ENCODE measurements around the gene PHACTR3. TPM values are rescaled to one million over a fixed set of nuclear protein-coding genes. Genes with fewer than 3 reads are reported as not detected.

Gene PHACTR3
- total RNA-seq, 4 donors from 2014 or later: 0.54 to 0.81 (median 0.59) TPM; not detected in 1

GRCh38 chr20:59804871-59805665, 200.7 kb downstream of the PHACTR3 start:
- Histone ChIP-seq H3K27ac (no peak overlapping the region), H3K27me3 (peaks cover 16% of the 10 kb centered on the region), H3K36me3 (no peaks in the 10 kb centered on the region), H3K9me3 (peaks cover 0 to 12% (median 0%) of the 10 kb centered on the region in 3 donors), H3K4me3 (no peak overlapping the region), H3K4me1 (no peaks in the 10 kb centered on the region)
- no peak for ATAC-seq
- 61 to 62% methylated on average over 3 to 8 of the region's 9 CpGs for WGBS, 2 donors (ENCODE audit: low coverage in 1 of 2)
- TF ChIP-seq EP300 (IDR thresholded peaks at IDR 0.05) (no peak), POLR2AphosphoS5 (IDR thresholded peaks at IDR 0.05) (no peak), POLR2A (IDR thresholded peaks at IDR 0.05) (no peak)
- TF ChIP-seq, protein P1, sequence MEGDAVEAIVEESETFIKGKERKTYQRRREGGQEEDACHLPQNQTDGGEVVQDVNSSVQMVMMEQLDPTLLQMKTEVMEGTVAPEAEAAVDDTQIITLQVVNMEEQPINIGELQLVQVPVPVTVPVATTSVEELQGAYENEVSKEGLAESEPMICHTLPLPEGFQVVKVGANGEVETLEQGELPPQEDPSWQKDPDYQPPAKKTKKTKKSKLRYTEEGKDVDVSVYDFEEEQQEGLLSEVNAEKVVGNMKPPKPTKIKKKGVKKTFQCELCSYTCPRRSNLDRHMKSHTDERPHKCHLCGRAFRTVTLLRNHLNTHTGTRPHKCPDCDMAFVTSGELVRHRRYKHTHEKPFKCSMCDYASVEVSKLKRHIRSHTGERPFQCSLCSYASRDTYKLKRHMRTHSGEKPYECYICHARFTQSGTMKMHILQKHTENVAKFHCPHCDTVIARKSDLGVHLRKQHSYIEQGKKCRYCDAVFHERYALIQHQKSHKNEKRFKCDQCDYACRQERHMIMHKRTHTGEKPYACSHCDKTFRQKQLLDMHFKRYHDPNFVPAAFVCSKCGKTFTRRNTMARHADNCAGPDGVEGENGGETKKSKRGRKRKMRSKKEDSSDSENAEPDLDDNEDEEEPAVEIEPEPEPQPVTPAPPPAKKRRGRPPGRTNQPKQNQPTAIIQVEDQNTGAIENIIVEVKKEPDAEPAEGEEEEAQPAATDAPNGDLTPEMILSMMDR (IDR thresholded peaks at IDR 0.05): no peak

DNA sequence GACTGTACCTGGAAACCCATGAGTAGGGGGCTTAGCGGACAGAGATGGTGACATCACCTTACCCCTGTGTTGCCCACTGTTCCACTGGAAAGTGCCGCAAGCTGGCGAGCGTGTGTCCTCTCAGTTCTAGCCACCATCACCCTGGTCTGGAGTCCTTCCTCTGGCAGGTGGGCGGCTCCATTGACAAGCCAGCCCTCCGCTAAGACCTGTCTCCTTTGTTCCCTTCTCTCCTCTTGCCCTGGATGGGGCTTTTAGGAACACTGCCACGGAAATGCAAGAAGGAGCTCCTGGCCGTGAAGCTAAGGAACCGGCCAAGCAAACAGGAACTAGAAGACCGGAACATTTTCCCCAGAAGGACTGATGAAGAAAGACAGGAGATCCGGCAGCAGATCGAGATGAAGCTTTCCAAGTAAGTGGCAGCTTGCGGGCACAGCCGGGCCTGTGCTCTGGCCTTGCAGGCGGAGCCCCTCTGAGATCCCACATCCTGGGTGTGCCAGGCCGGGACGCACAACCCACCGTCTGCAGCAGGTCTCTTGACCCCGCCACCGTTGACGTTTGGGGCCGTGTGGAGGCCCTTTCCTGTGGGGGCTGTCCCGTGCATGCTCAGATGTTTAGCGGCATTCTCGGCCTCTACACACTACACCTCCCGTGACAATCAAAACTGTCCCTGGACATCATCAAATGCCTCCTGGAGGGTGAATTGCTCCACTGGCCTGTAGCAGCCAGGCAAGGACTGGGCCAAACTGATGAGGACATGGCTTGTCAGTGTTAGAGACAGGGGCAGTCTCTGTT, 201.6 kb downstream of the PHACTR3 start:
- Histone ChIP-seq H3K4me1 (no peaks in the 10 kb centered on the region), H3K27ac (no peak overlapping the region), H3K9me3 (peaks cover 0 to 3% (median 0%) of the 10 kb centered on the region in 3 donors), H3K36me3 (no peaks in the 10 kb centered on the region), H3K27me3 (peaks cover 16% of the 10 kb centered on the region), H3K4me3 (no peak overlapping the region)
- TF ChIP-seq POLR2AphosphoS5 (IDR thresholded peaks at IDR 0.05) (no peak), EP300 (IDR thresholded peaks at IDR 0.05) (no peak), POLR2A (IDR thresholded peaks at IDR 0.05) (no peak)
- TF ChIP-seq, protein P1 (IDR thresholded peaks at IDR 0.05): no peak
- no peak for ATAC-seq
- WGBS, 2 donors (ENCODE audit: low coverage in 1 of 2): 90 to 93% methylated on average over 2 to 6 of the region's 26 CpGs

DNA sequence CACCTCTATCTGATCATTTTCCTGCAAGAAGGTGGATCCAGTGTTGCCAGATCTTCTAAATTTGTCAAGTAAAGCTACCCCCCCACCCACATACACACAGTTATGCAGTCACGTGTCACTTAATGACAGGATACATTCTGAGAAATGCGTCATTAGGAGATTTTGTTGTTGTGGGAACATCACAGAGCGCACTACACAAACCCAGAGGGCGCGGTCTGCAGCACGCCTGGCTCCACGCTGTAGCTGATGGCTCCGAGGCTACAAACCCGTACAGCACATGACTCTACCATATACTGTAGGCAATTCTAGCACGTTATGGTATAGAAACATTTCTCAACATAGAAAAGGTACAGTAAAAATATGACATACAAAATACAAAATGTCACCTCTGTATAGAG, 202.2 kb downstream of the PHACTR3 start:
- ATAC-seq: no peak
- Histone ChIP-seq H3K9me3 (no peaks in the 10 kb centered on the region), H3K27ac (no peak overlapping the region), H3K4me3 (no peak overlapping the region), H3K36me3 (no peaks in the 10 kb centered on the region), H3K27me3 (peaks cover 15% of the 10 kb centered on the region), H3K4me1 (no peaks in the 10 kb centered on the region)
- 96 to 97% methylated on average over 8 to 9 of the region's 10 CpGs for WGBS, 2 donors (ENCODE audit: low coverage in 1 of 2)
- TF ChIP-seq, protein P1 (IDR thresholded peaks at IDR 0.05): no peak
- TF ChIP-seq EP300 (IDR thresholded peaks at IDR 0.05): no peak
- no peak for TF ChIP-seq POLR2AphosphoS5 (IDR thresholded peaks at IDR 0.05)
- no peak for TF ChIP-seq POLR2A (IDR thresholded peaks at IDR 0.05)

DNA sequence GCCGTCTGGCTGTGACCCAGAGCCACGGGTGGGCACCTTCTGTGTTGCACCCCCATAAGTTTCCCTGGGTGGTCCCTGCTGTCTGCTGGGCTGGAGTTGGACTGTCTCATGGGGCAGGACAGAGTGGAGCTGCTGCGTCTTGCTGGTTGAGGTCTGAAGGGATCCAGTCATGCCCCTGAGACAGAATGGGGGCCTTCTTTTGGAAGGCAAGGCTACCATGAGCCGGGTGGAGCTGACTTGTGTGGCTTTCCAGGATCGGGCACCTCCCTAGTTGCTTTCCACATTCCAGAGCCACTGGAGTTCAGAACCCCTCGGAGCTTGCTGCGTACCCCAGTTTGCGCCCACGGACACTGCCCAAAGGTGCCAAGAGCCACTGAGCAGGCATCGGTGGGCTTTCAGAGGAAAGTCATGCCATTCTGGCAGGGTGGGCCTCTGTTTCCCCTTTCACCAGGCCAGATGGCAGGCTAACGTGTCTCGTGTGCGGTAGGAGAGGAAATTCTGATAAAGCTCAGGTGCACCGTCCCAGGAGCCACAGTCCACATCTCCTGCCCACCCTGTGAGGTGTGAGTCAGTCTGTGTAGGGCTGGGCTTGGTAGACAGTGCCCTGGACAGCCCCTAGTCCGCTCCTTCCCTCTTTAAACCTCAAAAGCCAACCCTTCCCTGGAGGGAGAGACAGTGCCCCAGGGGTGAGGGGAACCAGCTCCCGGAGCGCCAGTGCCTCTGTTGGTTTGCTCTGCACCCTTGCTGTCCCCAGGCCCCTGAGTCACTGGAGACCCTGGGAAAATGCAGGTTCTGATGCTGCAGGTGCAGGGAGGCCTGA, 203.8 kb downstream of the PHACTR3 start:
- Histone ChIP-seq H3K27me3 (no peaks in the 10 kb centered on the region), H3K36me3 (no peaks in the 10 kb centered on the region), H3K9me3 (no peaks in the 10 kb centered on the region), H3K4me1 (no peaks in the 10 kb centered on the region), H3K27ac (no peak overlapping the region), H3K4me3 (no peak overlapping the region)
- TF ChIP-seq EP300 (IDR thresholded peaks at IDR 0.05) (no peak), POLR2A (IDR thresholded peaks at IDR 0.05) (no peak), POLR2AphosphoS5 (IDR thresholded peaks at IDR 0.05) (no peak)
- TF ChIP-seq, protein P1 (IDR thresholded peaks at IDR 0.05): no peak
- WGBS, 2 donors (ENCODE audit: low coverage in 1 of 2): 83 to 100% methylated on average over 1 to 2 of the region's 17 CpGs
- no peak for ATAC-seq

All from gastroesophageal sphincter (tissue), 4 donors.